Bronchial epithelial cell (primary cell): Measurements from ENCODE around the gene OTOA. TPM values are rescaled to one million over a fixed set of nuclear protein-coding genes. Genes with fewer than 3 reads are reported as not detected.
A peak's percentile ranks its signal among the peaks of the same experiment; 100 is the strongest.
"Not testable (repeated sequence)": the region's sequence is repeated elsewhere in the genome, so short reads cannot be mapped to it uniquely, and the experiment has no call there.

ENCODE experiments used
- DNase-seq: peaks from one replicate; pipeline ENCODE4 v3.0.0-alpha.2; 2010; ENCODE audit warnings: low read depth
- FAIRE-seq: peaks from 2 replicates; lab custom pipeline; 2011; peaks lifted over from hg19 to GRCh38; lab: Jason Lieb, UNC
- H3K27me3 ChIP-seq: 2 replicates; pipeline ENCODE4 v1.5.1; 2011; ENCODE audit warnings: low read length; ENCODE audit not compliant: control insufficient read depth, insufficient read depth
- H3K36me3 ChIP-seq: 2 replicates; pipeline ENCODE4 v1.5.1; 2011; ENCODE audit warnings: low read length; ENCODE audit not compliant: control insufficient read depth, insufficient read depth
- H3K4me3 ChIP-seq: 2 replicates; pipeline ENCODE4 v1.5.1; 2011; ENCODE audit warnings: mild to moderate bottlenecking, low read depth, low read length, control low read depth
- total RNA-seq: library from RNA; depleted of rRNA; stranded (reverse); fragments of >200 nt; gene quantifications from 2 replicates; pipeline ENCODE4 v1.2.1, GENCODE V29; 2014
- TF ChIP-seq, protein P1 (sequence below): IDR thresholded peaks from 2 replicates; pipeline ENCODE4 v1.5.1; 2011; ENCODE audit warnings: mild to moderate bottlenecking, moderate library complexity, low read length, control low read depth, inconsistent platforms; ENCODE audit not compliant: insufficient read depth, severe bottlenecking

The OTOA gene
- total RNA-seq, 1 donor from 2014 or later, result not detected

GRCh38 chr16:21717608-21718007 lies 53.8 kb downstream of the OTOA start:
- Histone ChIP-seq H3K4me3 (no peak overlapping the region), H3K36me3 (no peaks in the 10 kb centered on the region), H3K27me3 (no peaks in the 10 kb centered on the region)
- TF ChIP-seq, protein P1, sequence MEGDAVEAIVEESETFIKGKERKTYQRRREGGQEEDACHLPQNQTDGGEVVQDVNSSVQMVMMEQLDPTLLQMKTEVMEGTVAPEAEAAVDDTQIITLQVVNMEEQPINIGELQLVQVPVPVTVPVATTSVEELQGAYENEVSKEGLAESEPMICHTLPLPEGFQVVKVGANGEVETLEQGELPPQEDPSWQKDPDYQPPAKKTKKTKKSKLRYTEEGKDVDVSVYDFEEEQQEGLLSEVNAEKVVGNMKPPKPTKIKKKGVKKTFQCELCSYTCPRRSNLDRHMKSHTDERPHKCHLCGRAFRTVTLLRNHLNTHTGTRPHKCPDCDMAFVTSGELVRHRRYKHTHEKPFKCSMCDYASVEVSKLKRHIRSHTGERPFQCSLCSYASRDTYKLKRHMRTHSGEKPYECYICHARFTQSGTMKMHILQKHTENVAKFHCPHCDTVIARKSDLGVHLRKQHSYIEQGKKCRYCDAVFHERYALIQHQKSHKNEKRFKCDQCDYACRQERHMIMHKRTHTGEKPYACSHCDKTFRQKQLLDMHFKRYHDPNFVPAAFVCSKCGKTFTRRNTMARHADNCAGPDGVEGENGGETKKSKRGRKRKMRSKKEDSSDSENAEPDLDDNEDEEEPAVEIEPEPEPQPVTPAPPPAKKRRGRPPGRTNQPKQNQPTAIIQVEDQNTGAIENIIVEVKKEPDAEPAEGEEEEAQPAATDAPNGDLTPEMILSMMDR, result no peak
- FAIRE-seq, result no peak
- DNase-seq, result no peak

DNA sequence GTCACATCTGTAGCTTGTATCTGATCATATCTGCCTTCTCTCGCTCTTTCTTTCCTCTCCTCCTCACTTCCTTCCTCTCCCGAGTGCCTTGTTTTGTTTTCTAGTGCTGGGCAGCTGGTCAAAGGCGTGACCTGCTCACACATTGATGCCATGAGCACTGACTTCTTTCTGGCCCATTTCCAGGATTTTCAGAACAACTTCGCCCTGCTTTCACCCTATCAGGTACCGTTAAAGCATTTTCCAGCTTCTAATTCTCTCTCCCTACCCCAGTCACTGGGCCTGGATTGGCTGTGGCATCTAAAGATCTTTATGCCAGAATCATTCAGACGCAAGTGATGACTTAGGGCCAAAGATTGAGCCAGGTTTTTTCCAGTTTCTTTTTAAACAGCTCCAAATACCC lies 55.5 kb downstream of the OTOA start:
- no peak for FAIRE-seq
- H3K36me3 ChIP-seq, result no peaks in the 10 kb centered on the region
- DNase-seq, result no peak
- TF ChIP-seq, protein P1, result no peak
- H3K4me3 ChIP-seq, result no peak overlapping the region
- H3K27me3 ChIP-seq, result no peaks in the 10 kb centered on the region

DNA sequence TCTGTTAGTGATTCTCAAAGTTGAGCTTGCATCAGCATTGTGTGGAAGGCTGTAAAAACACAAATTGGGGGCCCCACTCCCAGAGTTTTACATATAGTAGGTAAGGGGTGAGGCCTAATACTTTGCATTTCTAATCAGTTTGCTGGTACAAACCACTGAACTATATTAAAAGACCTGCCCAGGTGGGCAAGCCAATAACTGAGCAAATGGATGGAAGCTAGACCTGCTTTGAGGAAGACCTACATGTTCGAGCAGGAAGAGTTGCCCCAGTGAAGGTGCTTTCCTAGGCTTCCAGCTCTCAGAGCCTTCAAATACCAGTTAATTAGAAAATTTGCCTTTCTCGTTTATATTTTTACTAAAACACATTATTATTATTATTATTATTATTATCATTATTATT lies 56.8 kb downstream of the OTOA start:
- TF ChIP-seq, protein P1, result no peak
- H3K36me3 ChIP-seq, result no peaks in the 10 kb centered on the region
- no peak for FAIRE-seq

DNA sequence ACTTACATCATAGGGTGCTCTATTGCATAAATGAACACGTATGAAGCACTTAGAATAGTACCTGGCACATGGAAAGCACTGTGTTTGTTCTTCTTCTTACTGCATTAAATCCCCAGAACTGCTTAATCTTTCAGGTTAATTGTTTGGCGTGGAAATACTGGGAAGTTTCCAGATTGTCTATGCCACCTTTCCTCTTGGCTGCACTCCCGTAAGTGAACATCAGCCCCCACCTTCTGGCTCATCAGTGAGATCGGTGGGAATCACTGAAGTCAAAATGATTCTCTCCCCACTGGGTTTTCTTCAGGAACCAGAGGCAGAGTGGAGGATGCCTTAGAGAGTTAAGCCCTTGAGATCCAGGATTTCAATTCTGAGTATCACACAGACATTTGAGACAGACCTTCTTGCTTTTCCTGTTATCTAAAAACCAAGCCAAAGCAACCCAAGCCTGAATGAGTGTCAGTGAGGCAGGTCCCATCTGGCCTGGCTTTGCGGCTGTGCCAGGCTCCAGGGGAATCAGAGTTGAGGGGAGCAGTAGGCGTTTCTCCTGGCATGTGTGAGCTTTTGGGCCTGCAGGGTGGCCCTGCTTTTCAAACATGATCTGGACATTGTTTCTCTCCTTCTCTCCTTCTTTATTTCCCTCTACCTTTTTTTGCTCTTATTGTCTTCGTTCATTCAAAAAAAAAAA lies 59.1 kb downstream of the OTOA start:
- no peak for DNase-seq
- no peak for FAIRE-seq

More for the DNA sequence above, 56.8 kb downstream of the OTOA start:
- H3K4me3 ChIP-seq, result no peak overlapping the region
- no peak for DNase-seq
- H3K27me3 ChIP-seq, result no peaks in the 10 kb centered on the region

GRCh38 chr16:21723532-21723931 lies 59.8 kb downstream of the OTOA start:
- no peaks in the 10 kb centered on the region for H3K27me3 ChIP-seq
- TF ChIP-seq, protein P1, result no peak
- DNase-seq, result no peak
- no peaks in the 10 kb centered on the region for H3K36me3 ChIP-seq
- no peak for FAIRE-seq
- no peak overlapping the region for H3K4me3 ChIP-seq

More for the DNA sequence above, 59.1 kb downstream of the OTOA start:
- TF ChIP-seq, protein P1, result no peak
- Histone ChIP-seq H3K36me3 (no peaks in the 10 kb centered on the region), H3K4me3 (no peak overlapping the region), H3K27me3 (no peaks in the 10 kb centered on the region)

DNA sequence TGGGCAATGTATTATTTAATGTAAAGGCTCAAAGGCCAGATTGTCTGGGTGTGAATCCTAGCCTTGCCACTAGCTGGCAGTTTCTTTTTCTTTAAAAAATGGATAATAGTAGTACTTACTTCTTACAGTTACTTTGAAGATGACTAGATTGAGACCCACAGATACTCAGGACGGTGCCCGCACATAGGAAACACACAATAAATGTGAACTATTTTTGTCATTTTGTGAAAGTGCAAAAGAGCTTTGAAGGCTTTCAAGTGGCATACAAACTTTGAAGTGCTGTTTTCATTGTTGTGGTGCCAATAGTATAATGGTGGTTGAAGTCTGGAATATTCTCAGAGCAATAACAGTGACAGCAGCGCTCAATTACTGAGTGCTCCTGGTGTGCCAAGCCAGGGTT lies 63.6 kb downstream of the OTOA start:
- Histone ChIP-seq H3K4me3 (no peak overlapping the region), H3K27me3 (no peaks in the 10 kb centered on the region), H3K36me3 (no peaks in the 10 kb centered on the region)
- TF ChIP-seq, protein P1, result no peak
- FAIRE-seq, result no peak
- no peak for DNase-seq

GRCh38 chr16:21731233-21731632 lies 67.5 kb downstream of the OTOA start:
- H3K27me3 ChIP-seq, H3K36me3 ChIP-seq, DNase-seq, H3K4me3 ChIP-seq, FAIRE-seq: not testable (repeated sequence)

DNA sequence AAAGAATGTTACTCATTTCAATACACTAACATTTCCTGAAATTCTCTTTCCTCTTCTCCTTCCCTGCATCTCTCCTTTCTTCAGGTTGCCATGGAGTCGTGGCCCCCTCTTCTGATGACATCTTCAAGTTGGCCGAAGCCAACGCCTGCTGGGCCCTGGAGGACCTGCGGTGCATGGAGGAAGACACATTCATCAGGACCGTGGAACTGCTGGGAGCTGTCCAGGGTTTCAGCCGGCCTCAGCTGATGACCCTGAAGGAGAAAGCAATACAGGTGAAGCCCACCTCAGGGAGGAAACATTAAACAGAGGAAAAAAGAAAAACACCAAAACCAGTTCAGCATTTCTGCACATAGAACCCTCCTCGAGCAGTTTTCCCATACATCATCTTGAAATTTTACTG lies 76.9 kb downstream of the OTOA start:
- peak; percentile 43 for FAIRE-seq
- DNase-seq, H3K27me3 ChIP-seq, H3K36me3 ChIP-seq, H3K4me3 ChIP-seq: not testable (repeated sequence)
